SH-SY5Y (cell line): ENCODE measurements around the gene FCHSD2.

Experiments used
- GATA2 ChIP-seq: IDR thresholded peaks from 2 replicates; pipeline ENCODE4 v1.6.1; 2011; ENCODE audit warnings: mild to moderate bottlenecking, low read depth, low read length
- GATA3 ChIP-seq: IDR thresholded peaks from 2 replicates; pipeline ENCODE4 v1.6.1; 2011; ENCODE audit warnings: low read depth, mild to moderate bottlenecking, low read length, moderate library complexity

- TF ChIP-seq GATA3 (no peak), GATA2 (no peak)
Measured at GRCh38 chr11:73011126-73011817, 130.8 kb downstream of the FCHSD2 start.
